K562 (cell line): Measurements from ENCODE around the gene MACROD2.

ENCODE experiments used
- CTCF ChIP-seq, 3 experiments: IDR thresholded peaks in 2 of 3; conservative IDR thresholded peaks in 1 of 3; 2 replicates each; pipeline ENCODE4 v1.5.1; 2011 to 2012; ENCODE audit warnings: low read length in 3 of 3, mild to moderate bottlenecking in 3 of 3, control low read depth in 2 of 3, improper control_type of control experiment in 1 of 3, inconsistent platforms in 1 of 3, low read depth in 1 of 3, mixed read lengths in 1 of 3, moderate library complexity in 1 of 3; ENCODE audit not compliant: insufficient read depth in 2 of 3
- DPF2 ChIP-seq: fragments of 450-650 bp; IDR thresholded peaks from 2 replicates; pipeline ENCODE4 v1.6.1; 2016
- FOXP4 ChIP-seq: sonication (generic); formaldehyde crosslinking; IDR thresholded peaks from 2 replicates; pipeline ENCODE4 v1.8.0; 2022; ENCODE audit warnings: mild to moderate bottlenecking, missing genetic modification reagents, borderline replicate concordance
- NFIC ChIP-seq: fragments of 450-650 bp; IDR thresholded peaks from 2 replicates; pipeline ENCODE4 v1.6.1; 2017; ENCODE audit warnings: mild to moderate bottlenecking, inconsistent platforms
- NR2C1 ChIP-seq, 2 experiments: fragments of 450-650 bp; IDR thresholded peaks; 2 replicates each; pipeline ENCODE4 v1.6.1; 2017; ENCODE audit warnings: mild to moderate bottlenecking in 2 of 2, antibody characterized with exemption in 1 of 2, inconsistent platforms in 1 of 2, missing compliant biosample characterization in 1 of 2, missing genetic modification characterization in 1 of 2
- NR2C2 ChIP-seq, 2 experiments: fragments of 200-800 bp in 1 of 2; sonication (Bioruptor generic) in 1 of 2; sonication (generic) in 1 of 2; formaldehyde crosslinking in 1 of 2; IDR thresholded peaks; 2 replicates each; pipeline versions ENCODE4 v1.6.1 to v1.8.0; 2016 to 2022; ENCODE audit warnings: mild to moderate bottlenecking in 1 of 2, missing compliant biosample characterization in 1 of 2, missing genetic modification characterization in 1 of 2, missing genetic modification reagents in 1 of 2
- ZBTB26 ChIP-seq: fragments of 450-650 bp; formaldehyde crosslinking; IDR thresholded peaks from 2 replicates; pipeline ENCODE4 v1.4.0; 2022; ENCODE audit warnings: missing genetic modification characterization
- ZNF263 ChIP-seq: sonication (generic); formaldehyde crosslinking; IDR thresholded peaks from 2 replicates; pipeline ENCODE4 v1.8.0; 2022; ENCODE audit warnings: mild to moderate bottlenecking, missing genetic modification reagents, borderline replicate concordance

GRCh38 chr20:16049529-16050093 lies 2054.3 kb downstream of the MACROD2 start:
- TF ChIP-seq NFIC, result no peak
- no peak for TF ChIP-seq NR2C2 (CRISPR knock-in tag; IDR thresholded peaks at IDR 0.05)
- TF ChIP-seq NR2C2 (tag; IDR thresholded peaks at IDR 0.05), result no peak
- TF ChIP-seq ZNF263 (CRISPR knock-in tag), result no peak
- TF ChIP-seq NR2C1 (IDR thresholded peaks at IDR 0.05), result no peak
- TF ChIP-seq NR2C1 (tag; IDR thresholded peaks at IDR 0.05), result no peak
- TF ChIP-seq CTCF (IDR thresholded peaks at IDR 0.05 in 2 of 3, conservative IDR thresholded peaks at IDR 0.05 in 1 of 3; ENCODE audit: insufficient read depth in 2 of 3, low read depth in 1 of 3, low read length in 3 of 3), result no peak
- no peak for TF ChIP-seq DPF2
- no peak for TF ChIP-seq ZBTB26 (CRISPR knock-in tag)
- no peak for TF ChIP-seq FOXP4 (CRISPR knock-in tag)
